Measurements from ENCODE around the gene KDM8.
A peak's percentile ranks its signal among the peaks of the same experiment; 100 is the strongest.

Gene KDM8

GRCh38 chr16:27203507-27204311 lies at the start of gene KDM8:
Gene KDM8, plus strand, starts transcription at chr16:27203526. Its CDS starts 6,598 bp downstream, at chr16:27210124.
- Histone ChIP-seq H3K36me3 (ENCODE audit: insufficient read depth, low read length) (no peaks in the 10 kb centered on the region), H3K9me2 (replicated peaks; ENCODE audit: low read depth, low read length) (no peaks in the 10 kb centered on the region), H3K4me2 (ENCODE audit: low read depth, low read length, poor library complexity, severe bottlenecking) (peak within 1 kb of the TSS; percentile 97), H3K9me3 (ENCODE audit: insufficient read depth, low read depth, low read length) (no peaks in the 10 kb centered on the region), H3F3A (ENCODE audit: low read depth) (no peaks in the 10 kb centered on the region), H3K9ac (ENCODE audit: low read depth, low read length, poor library complexity, severe bottlenecking) (peak within 1 kb of the TSS; percentile 98), H2AFZ (ENCODE audit: low read length) (peak within 1 kb of the TSS; percentile 97), H3K4me3 (ENCODE audit: low read length, poor library complexity, severe bottlenecking) (peak within 1 kb of the TSS; percentile 83), H3K4me1 (ENCODE audit: insufficient read depth, low read length, poor library complexity, severe bottlenecking) (peaks cover 33% of the 10 kb centered on the region), H3K79me2 (ENCODE audit: insufficient read depth, low read length) (peaks cover 22% of the 10 kb centered on the region), H4K20me1 (ENCODE audit: insufficient read depth, low read length, poor library complexity, severe bottlenecking) (no peaks in the 10 kb centered on the region), H3K27me3 (ENCODE audit: insufficient read depth, low read length, poor library complexity, severe bottlenecking) (no peaks in the 10 kb centered on the region)
- TF ChIP-seq EZH2phosphoT487 (IDR thresholded peaks at IDR 0.05; ENCODE audit: borderline replicate concordance), result no peak
- TF ChIP-seq, protein P1, sequence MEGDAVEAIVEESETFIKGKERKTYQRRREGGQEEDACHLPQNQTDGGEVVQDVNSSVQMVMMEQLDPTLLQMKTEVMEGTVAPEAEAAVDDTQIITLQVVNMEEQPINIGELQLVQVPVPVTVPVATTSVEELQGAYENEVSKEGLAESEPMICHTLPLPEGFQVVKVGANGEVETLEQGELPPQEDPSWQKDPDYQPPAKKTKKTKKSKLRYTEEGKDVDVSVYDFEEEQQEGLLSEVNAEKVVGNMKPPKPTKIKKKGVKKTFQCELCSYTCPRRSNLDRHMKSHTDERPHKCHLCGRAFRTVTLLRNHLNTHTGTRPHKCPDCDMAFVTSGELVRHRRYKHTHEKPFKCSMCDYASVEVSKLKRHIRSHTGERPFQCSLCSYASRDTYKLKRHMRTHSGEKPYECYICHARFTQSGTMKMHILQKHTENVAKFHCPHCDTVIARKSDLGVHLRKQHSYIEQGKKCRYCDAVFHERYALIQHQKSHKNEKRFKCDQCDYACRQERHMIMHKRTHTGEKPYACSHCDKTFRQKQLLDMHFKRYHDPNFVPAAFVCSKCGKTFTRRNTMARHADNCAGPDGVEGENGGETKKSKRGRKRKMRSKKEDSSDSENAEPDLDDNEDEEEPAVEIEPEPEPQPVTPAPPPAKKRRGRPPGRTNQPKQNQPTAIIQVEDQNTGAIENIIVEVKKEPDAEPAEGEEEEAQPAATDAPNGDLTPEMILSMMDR (conservative IDR thresholded peaks at IDR 0.05; ENCODE audit: low read length), result no peak

GRCh38 chr16:27154705-27155521 lies 48.4 kb upstream of the KDM8 start:
- Histone ChIP-seq H4K20me1 (ENCODE audit: insufficient read depth, low read length, poor library complexity, severe bottlenecking) (no peaks in the 10 kb centered on the region), H3F3A (ENCODE audit: low read depth) (no peaks in the 10 kb centered on the region), H3K4me3 (ENCODE audit: low read length, poor library complexity, severe bottlenecking) (no peak overlapping the region), H2AFZ (ENCODE audit: low read length) (no peak overlapping the region), H3K4me1 (ENCODE audit: insufficient read depth, low read length, poor library complexity, severe bottlenecking) (no peaks in the 10 kb centered on the region), H3K9me3 (ENCODE audit: insufficient read depth, low read depth, low read length) (no peaks in the 10 kb centered on the region), H3K27me3 (ENCODE audit: insufficient read depth, low read length, poor library complexity, severe bottlenecking) (no peaks in the 10 kb centered on the region), H3K9ac (ENCODE audit: low read depth, low read length, poor library complexity, severe bottlenecking) (no peak overlapping the region), H3K79me2 (ENCODE audit: insufficient read depth, low read length) (no peaks in the 10 kb centered on the region), H3K4me2 (ENCODE audit: low read depth, low read length, poor library complexity, severe bottlenecking) (no peak overlapping the region), H3K9me2 (replicated peaks; ENCODE audit: low read depth, low read length) (no peaks in the 10 kb centered on the region), H3K36me3 (ENCODE audit: insufficient read depth, low read length) (no peaks in the 10 kb centered on the region)
- no peak for TF ChIP-seq EZH2phosphoT487 (IDR thresholded peaks at IDR 0.05; ENCODE audit: borderline replicate concordance)
- TF ChIP-seq, protein P1 (conservative IDR thresholded peaks at IDR 0.05; ENCODE audit: low read length), result peak; percentile 98

- H3K36me3 ChIP-seq (ENCODE audit: insufficient read depth, low read length), result no peaks in the 10 kb centered on the region
- no peaks in the 10 kb centered on the region for H3K4me1 ChIP-seq (ENCODE audit: insufficient read depth, low read length, poor library complexity, severe bottlenecking)
- H3K9ac ChIP-seq (ENCODE audit: low read depth, low read length, poor library complexity, severe bottlenecking), result no peak overlapping the region
- H3K4me3 ChIP-seq (ENCODE audit: low read length, poor library complexity, severe bottlenecking), result no peak overlapping the region
- H2AFZ ChIP-seq (ENCODE audit: low read length), result no peak overlapping the region
- H3K9me2 ChIP-seq (replicated peaks; ENCODE audit: low read depth, low read length), result no peaks in the 10 kb centered on the region
- H3K4me2 ChIP-seq (ENCODE audit: low read depth, low read length, poor library complexity, severe bottlenecking), result no peak overlapping the region
- no peaks in the 10 kb centered on the region for H4K20me1 ChIP-seq (ENCODE audit: insufficient read depth, low read length, poor library complexity, severe bottlenecking)
- no peaks in the 10 kb centered on the region for H3F3A ChIP-seq (ENCODE audit: low read depth)
- no peaks in the 10 kb centered on the region for H3K9me3 ChIP-seq (ENCODE audit: insufficient read depth, low read depth, low read length)
- H3K79me2 ChIP-seq (ENCODE audit: insufficient read depth, low read length), result no peaks in the 10 kb centered on the region
- no peaks in the 10 kb centered on the region for H3K27me3 ChIP-seq (ENCODE audit: insufficient read depth, low read length, poor library complexity, severe bottlenecking)
- no peak for TF ChIP-seq EZH2phosphoT487 (IDR thresholded peaks at IDR 0.05; ENCODE audit: borderline replicate concordance)
- TF ChIP-seq, protein P1 (conservative IDR thresholded peaks at IDR 0.05; ENCODE audit: low read length), result no peak
Measured at GRCh38 chr16:27156579-27156978, 46.7 kb upstream of the KDM8 start.
